Ammon's horn (tissue), 1 donor: Measurements from ENCODE around the gene ERGIC1.

Experiments used
- DNase-seq: peaks from one replicate; pipeline ENCODE4 v3.0.0-alpha.2; 2016; ENCODE audit warnings: low spot score

Gene ERGIC1

DNA sequence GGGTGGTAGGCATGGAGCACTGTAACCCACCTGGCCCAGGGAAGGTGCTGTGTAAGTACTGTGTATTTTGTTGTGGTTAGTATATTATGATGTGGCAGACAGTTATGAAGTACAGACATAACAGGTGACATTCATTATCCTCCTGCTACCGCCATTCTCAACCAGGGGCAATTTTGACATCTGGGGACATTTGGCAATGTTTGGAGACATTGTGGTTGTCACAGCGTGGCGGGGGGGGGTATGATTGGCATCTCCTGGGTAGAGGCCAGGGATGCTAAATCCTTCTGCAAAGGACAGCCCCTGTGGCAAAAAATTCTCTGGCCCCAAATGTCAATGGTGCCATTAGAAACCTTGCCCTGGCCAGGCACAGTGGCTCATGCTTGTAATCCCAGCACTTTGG is 115.4 kb downstream of the ERGIC1 start:
- no peak for DNase-seq

GRCh38 chr5:172950176-172950965 is 116.3 kb downstream of the ERGIC1 start:
- no peak for DNase-seq

GRCh38 chr5:172951371-172952033 is 117.5 kb downstream of the ERGIC1 start:
- no peak for DNase-seq

GRCh38 chr5:172952034-172952511 is 118.0 kb downstream of the ERGIC1 start:
- no peak for DNase-seq

GRCh38 chr5:172953776-172954675 is 120.0 kb downstream of the ERGIC1 start:
- DNase-seq: no peak

DNA sequence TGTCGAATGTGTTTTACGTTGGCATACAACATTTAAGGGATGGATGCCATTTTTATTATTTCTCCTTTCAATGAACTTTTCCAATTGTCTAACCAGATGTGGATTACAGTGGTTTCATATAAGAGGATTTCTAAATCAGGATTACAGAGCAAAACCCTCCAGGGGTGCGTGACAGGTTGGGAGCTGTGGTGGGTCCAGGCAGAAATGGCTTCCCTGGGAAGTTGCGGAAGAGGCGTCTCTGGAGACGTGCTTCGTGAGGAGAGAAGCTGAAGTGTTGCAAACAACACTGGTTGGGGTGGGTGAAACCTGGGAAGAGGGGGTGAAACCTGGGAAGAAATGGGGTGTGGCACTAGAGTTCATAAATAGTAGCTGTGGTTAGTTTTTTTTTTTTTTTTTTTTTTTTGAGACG is 120.7 kb downstream of the ERGIC1 start:
- DNase-seq: no peak

GRCh38 chr5:172956228-172956627 is 122.2 kb downstream of the ERGIC1 start:
- DNase-seq: no peak

DNA sequence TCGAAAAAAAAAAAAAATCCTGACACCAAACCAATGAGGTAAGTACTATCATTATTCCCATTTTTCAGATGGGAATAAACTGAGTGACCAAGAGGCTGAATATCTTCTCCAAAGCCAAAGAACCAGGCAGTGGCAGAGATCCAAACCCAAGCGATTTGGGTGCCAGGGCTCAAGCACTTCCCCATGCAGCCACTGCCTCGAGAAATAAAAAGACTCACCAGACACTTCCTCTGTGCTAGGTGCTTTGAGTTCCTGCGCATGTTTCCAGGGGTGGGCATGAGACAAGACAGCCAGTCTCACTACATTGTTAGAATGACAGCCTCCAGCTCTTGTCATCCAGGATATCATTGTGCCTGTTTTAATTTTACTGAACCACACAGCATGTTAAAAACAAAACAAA is 122.9 kb downstream of the ERGIC1 start:
- peak; percentile 65 for DNase-seq

DNA sequence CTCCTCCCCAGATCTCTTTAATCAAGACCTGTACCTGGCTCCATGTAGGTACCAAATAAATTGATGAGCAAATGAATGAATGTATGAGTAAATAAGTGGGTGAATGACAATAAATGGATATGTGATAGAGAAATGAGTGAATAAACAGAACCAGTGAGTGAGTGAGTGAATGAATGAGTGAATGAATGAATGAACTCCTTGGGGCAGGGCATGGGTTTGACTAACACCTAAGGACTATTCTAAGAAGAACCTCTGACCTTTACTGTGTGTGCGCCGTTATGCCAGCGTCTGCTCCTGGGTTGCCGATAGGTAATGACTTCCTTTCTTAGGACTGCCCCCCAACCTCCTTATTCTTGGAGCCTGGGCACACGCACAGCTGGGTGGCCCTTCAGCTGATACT is 123.4 kb downstream of the ERGIC1 start:
- DNase-seq: no peak

DNA sequence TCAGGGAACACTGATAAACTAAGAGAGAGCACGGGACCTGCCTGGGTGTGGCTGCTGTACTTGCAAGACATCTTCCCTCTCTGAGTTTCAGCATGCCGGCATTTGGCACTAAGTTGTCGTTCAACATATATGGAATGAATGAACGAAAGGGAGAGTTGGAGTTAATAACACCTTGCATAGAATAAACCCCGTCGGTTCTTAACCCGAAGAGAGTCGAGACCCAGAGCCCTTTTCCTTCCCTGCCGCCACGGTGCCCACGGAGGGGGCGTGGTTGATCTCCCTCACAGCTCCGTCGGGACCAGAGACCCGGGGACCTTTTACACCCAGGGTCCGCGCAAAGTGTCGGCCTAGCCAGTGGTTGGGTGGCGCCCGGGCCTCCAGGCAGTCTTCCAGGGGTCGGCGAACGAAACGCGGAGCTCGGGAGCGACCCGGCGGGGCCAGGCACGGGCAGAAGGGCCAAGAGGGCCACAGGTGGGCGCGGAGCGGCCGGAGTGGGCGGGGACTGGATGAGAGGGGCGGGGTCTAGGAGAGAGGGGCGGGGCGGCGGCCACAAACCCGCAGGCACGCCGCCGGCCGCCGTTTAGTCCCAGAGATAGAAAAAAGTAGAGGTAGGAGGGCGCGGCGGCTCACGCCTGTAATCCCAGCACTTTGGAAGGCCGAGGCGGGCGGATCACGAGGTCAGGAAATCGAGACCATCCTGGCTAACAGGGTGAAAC is 124.4 kb downstream of the ERGIC1 start:
- DNase-seq: peak; percentile 60

- no peak for DNase-seq
These were observed 126.1 kb downstream of the ERGIC1 start for GRCh38 chr5:172959824-172960799.

DNA sequence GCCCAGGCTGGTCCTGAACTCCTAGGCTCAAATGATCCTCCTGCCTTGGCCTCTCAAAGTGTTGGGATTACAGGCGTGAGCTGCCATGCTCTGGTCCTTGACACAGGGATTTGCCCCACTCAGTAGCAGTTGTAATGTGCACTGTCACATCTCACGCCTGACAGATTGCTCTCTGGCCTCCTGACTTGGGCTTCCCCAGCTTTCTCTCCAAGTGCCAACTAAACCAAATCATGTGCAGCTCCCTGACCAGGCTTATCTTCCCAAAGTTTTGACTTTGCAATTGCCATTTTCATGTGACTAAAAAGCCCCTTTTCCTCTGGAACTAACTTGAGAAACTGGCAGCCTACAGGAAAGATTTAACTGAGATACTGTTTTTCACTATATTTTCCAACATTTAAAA is 135.9 kb downstream of the ERGIC1 start:
- no peak for DNase-seq

DNA sequence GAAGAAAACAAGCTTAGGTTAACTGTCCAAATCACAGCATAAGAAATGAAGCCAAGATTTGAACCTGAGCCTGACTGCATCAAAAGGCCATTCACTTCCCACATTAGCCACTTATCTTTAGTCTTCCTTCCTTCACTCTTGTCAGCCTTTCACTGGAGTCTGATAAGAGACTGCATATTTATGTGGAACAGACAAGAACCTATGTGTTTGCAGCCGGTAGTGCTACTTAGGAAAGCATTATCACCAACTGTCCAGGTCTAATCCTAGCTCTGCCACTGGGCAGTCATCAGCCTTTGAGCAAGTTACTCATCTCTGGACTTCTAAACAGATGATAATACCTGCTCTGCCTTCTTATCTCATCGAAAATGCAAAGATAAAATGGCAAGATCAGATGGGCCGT is 137.4 kb downstream of the ERGIC1 start:
- no peak for DNase-seq

DNA sequence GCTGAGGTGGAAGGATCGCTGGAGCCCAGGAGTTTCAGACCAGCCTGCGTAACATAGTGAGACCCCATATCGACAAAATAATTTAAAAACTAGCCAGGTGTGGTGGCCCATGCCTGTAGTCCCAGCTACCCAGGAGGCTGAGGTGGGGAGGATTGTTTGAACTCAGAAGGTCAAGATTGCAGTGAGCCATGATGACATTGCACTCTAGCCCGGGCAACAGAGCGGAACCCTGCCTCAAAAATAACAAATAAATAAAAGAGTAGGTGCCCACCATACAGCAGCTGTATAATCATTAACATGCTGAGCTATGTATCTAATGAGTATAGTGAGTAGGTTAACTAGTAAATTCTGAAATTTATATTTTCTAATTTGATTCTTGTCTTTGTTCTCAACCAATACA is 138.5 kb downstream of the ERGIC1 start:
- DNase-seq: no peak

- DNase-seq: no peak
These were observed 139.3 kb downstream of the ERGIC1 start for GRCh38 chr5:172973127-172973916.

GRCh38 chr5:172973931-172974330 is 139.9 kb downstream of the ERGIC1 start:
- DNase-seq: no peak

- no peak for DNase-seq
These were observed 141.2 kb downstream of the ERGIC1 start for GRCh38 chr5:172975289-172975688.

- DNase-seq: no peak
These were observed 145.7 kb downstream of the ERGIC1 start for GRCh38 chr5:172979778-172980177.

- DNase-seq: no peak
These were observed 147.9 kb downstream of the ERGIC1 start for GRCh38 chr5:172981931-172982330.
